Heart left ventricle (tissue), 13 donors: ENCODE measurements around the gene LPIN3.

Experiments
- CTCF ChIP-seq, 12 donors: fragments of 200-600 bp; sonication (generic) in 4 of 12; IDR thresholded peaks; one replicate each; pipeline versions ENCODE4 v1.5.0 to v1.8.0; 2018 to 2022; ENCODE audit warnings: antibody characterized with exemption in 12 of 12, mild to moderate bottlenecking in 5 of 12
- POLR2A ChIP-seq, 2 donors: fragments of 450-650 bp; IDR thresholded peaks; one replicate each; pipeline ENCODE4 v1.6.1; 2017; ENCODE audit warnings: antibody characterized with exemption in 2 of 2, mild to moderate bottlenecking in 2 of 2, moderate library complexity in 2 of 2
- donor health status: ischemic (EF 13 %, LVEDD 7.1; RV severe dilation, severe dysfunction).
- donor health status: DM: no; HTN: yes; CAD: no.
- donor health status: DM: no; HTN: no; CAD: no.
- donor health status: ischemic (EF 25% LVEDD 6.9; RV normal size, moderate dysfunction).
- donor health status: ischemic (EF 25% LVEDD 5.7; RV mildly dilated, moderate dysfunction).
- donor health status: ischemic (EF 35%, LVEDD 5.7; RV mildly dilated, moderate dysfunction).
- donor health status: nonischemic (EF 11% LVEDD 7.7; RV severe dilation, severe dysfunction).
- donor health status: DM: yes; HTN: yes; CAD: no.
- donor health status: PGD.
- donor health status: ischemic (EF 29% LVEDD 5.4; RV normal size, mild dysfunction).
- donor health status: nonischemic (EF 23%, LVEDD 6.1; RV moderate dilation, normal function).

GRCh38 chr20:41335591-41335990 lies 5.0 kb upstream of the LPIN3 start:
- TF ChIP-seq CTCF (IDR thresholded peaks at IDR 0.05), result no peak
- TF ChIP-seq POLR2A (IDR thresholded peaks at IDR 0.05), result no peak
